PC-3 (cell line): ENCODE results near the gene USH1G.

ENCODE experiments used
- EZH2phosphoT487 ChIP-seq: fragments of 300-600 bp; sonication (generic); IDR thresholded peaks from 2 replicates; pipeline ENCODE4 v1.6.1; 2018; ENCODE audit warnings: mild to moderate bottlenecking, antibody characterized with exemption, low read length, borderline replicate concordance
- TF ChIP-seq, protein P1 (sequence below): fragments of 300-600 bp; sonication (generic); conservative IDR thresholded peaks from 2 replicates; pipeline ENCODE4 v1.5.1; 2017; ENCODE audit warnings: antibody characterized with exemption, low read depth, mild to moderate bottlenecking, low read length

- TF ChIP-seq, protein P1, sequence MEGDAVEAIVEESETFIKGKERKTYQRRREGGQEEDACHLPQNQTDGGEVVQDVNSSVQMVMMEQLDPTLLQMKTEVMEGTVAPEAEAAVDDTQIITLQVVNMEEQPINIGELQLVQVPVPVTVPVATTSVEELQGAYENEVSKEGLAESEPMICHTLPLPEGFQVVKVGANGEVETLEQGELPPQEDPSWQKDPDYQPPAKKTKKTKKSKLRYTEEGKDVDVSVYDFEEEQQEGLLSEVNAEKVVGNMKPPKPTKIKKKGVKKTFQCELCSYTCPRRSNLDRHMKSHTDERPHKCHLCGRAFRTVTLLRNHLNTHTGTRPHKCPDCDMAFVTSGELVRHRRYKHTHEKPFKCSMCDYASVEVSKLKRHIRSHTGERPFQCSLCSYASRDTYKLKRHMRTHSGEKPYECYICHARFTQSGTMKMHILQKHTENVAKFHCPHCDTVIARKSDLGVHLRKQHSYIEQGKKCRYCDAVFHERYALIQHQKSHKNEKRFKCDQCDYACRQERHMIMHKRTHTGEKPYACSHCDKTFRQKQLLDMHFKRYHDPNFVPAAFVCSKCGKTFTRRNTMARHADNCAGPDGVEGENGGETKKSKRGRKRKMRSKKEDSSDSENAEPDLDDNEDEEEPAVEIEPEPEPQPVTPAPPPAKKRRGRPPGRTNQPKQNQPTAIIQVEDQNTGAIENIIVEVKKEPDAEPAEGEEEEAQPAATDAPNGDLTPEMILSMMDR: no peak
- TF ChIP-seq EZH2phosphoT487: no peak
Measured at GRCh38 chr17:74916851-74917199, 6.2 kb downstream of the USH1G start.
